HG03039 (cell line): Measurements from ENCODE around the gene UBE4A.
"Not testable (repeated sequence)": the region's sequence is repeated elsewhere in the genome, so short reads cannot be mapped to it uniquely, and the experiment has no call there.

Source experiments
- ATAC-seq: cut with Tn5 transposase; IDR thresholded peaks from one replicate; pipeline ENCODE4 v1.9.1; 2021; ENCODE audit warnings: mild to moderate bottlenecking, moderate library complexity; ENCODE audit not compliant: unreplicated experiment

UBE4A gene

GRCh38 chr11:118398791-118399559, 39.6 kb downstream of the UBE4A start:
- ATAC-seq = no peak

GRCh38 chr11:118401151-118401879, 41.9 kb downstream of the UBE4A start, which contains the start of gene ATP5MG:
Gene ATP5MG (plus strand): TSS chr11:118401606. CDS start chr11:118401666, 60 bp downstream.
- ATAC-seq = no peak

GRCh38 chr11:118401880-118402590, 42.6 kb downstream of the UBE4A start:
- ATAC-seq = no peak

- ATAC-seq = not testable (repeated sequence)
Measured at GRCh38 chr11:118402594-118402993, 43.2 kb downstream of the UBE4A start.

GRCh38 chr11:118406599-118407166, 47.3 kb downstream of the UBE4A start:
- ATAC-seq = no peak

GRCh38 chr11:118410055-118410745, 50.8 kb downstream of the UBE4A start:
- no peak for ATAC-seq

- ATAC-seq = no peak
Measured at GRCh38 chr11:118411530-118411929, 52.1 kb downstream of the UBE4A start.

GRCh38 chr11:118412921-118413320, 53.5 kb downstream of the UBE4A start:
- no peak for ATAC-seq

GRCh38 chr11:118415062-118415738, 55.8 kb downstream of the UBE4A start:
- ATAC-seq = no peak

GRCh38 chr11:118415739-118416068, 56.3 kb downstream of the UBE4A start:
- ATAC-seq = no peak

- not testable (repeated sequence) for ATAC-seq
Measured at GRCh38 chr11:118416900-118417299, 57.5 kb downstream of the UBE4A start.

- no peak for ATAC-seq
Measured at GRCh38 chr11:118417801-118418200, 58.4 kb downstream of the UBE4A start.

- ATAC-seq = no peak
Measured at GRCh38 chr11:118418766-118419165, 59.4 kb downstream of the UBE4A start.

- no peak for ATAC-seq
Measured at GRCh38 chr11:118427707-118428106, 68.3 kb downstream of the UBE4A start.

GRCh38 chr11:118430956-118431355, 71.6 kb downstream of the UBE4A start:
- no peak for ATAC-seq

- no peak for ATAC-seq
Measured at GRCh38 chr11:118434123-118434552, 74.7 kb downstream of the UBE4A start.

GRCh38 chr11:118434553-118435289, 75.3 kb downstream of the UBE4A start:
- no peak for ATAC-seq

- ATAC-seq = peak; percentile 21
Measured at GRCh38 chr11:118435290-118435892, 76.0 kb downstream of the UBE4A start.
